Heart left ventricle (tissue), 16 donors: ENCODE results near the gene TXNIP. TPM values are rescaled to one million over a fixed set of nuclear protein-coding genes. Genes with fewer than 3 reads are reported as not detected.

Experiments
- ATAC-seq, 4 donors: fragments of 200-7000 bp; cut with Tn5 transposase; one replicate each; pipeline ENCODE4 v1.9.1; 2020 to 2022; ENCODE audit warnings: moderate library complexity in 4 of 4, mild to moderate bottlenecking in 3 of 4, moderate number of reproducible peaks in 1 of 4
- DNase-seq, 5 donors: peaks; one replicate each; pipeline ENCODE4 v3.0.0-alpha.2; 2020
- H3K27ac ChIP-seq, 12 donors: fragments of 200-600 bp; sonication (generic) in 4 of 12; one replicate each; pipeline versions ENCODE4 v1.5.0 to v1.8.0; 2016 to 2022; ENCODE audit warnings: mild to moderate bottlenecking in 2 of 12
- H3K27me3 ChIP-seq, 9 donors: fragments of 200-600 bp; sonication (generic) in 2 of 9; one replicate each; pipeline versions ENCODE4 v1.5.1 to v1.8.0; 2016 to 2022; ENCODE audit warnings: mild to moderate bottlenecking in 3 of 9
- H3K36me3 ChIP-seq, 9 donors: fragments of 200-600 bp; sonication (generic) in 2 of 9; one replicate each; pipeline versions ENCODE4 v1.5.0 to v1.8.0; 2018 to 2022; ENCODE audit warnings: mild to moderate bottlenecking in 2 of 9
- H3K4me1 ChIP-seq, 12 donors: fragments of 200-600 bp; sonication (generic) in 4 of 12; one replicate each; pipeline versions ENCODE4 v1.5.0 to v1.8.0; 2016 to 2022; ENCODE audit warnings: mild to moderate bottlenecking in 3 of 12
- H3K4me3 ChIP-seq, 12 donors: fragments of 200-600 bp; sonication (generic) in 4 of 12; one replicate each; pipeline versions ENCODE4 v1.5.0 to v1.8.0; 2017 to 2022; ENCODE audit warnings: mild to moderate bottlenecking in 9 of 12, moderate library complexity in 4 of 12
- H3K9me3 ChIP-seq, 12 donors: fragments of 200-600 bp; sonication (generic) in 4 of 12; one replicate each; pipeline versions ENCODE4 v1.5.0 to v1.8.0; 2016 to 2022; ENCODE audit warnings: mild to moderate bottlenecking in 1 of 12
- POLR2A ChIP-seq, 2 donors: fragments of 450-650 bp; IDR thresholded peaks; one replicate each; pipeline ENCODE4 v1.6.1; 2017; ENCODE audit warnings: antibody characterized with exemption in 2 of 2, mild to moderate bottlenecking in 2 of 2, moderate library complexity in 2 of 2
- WGBS, 4 donors: extraction: QIAGEN DNeasy Blood & Tissue Kit in 2 of 4; methylation state at CpG; one replicate each; pipeline versions ENCODE4 v1.1.5 to v1.1.7; 2013 to 2018; 5-methylcytosine and 5-hydroxymethylcytosine counted together
- intact Hi-C, 10 donors: fragments of 100-400 bp; cut with DNase I; formaldehyde crosslinking; loops; one replicate each; pipeline versions ENCODE4 v1.11.1 to v1.14.2; 2022
- polyA plus RNA-seq, 2 donors: library from polyadenylated mRNA; stranded (reverse); fragments of 200-250 nt; gene quantifications; one replicate each; pipeline ENCODE4 v1.2.3, GENCODE V29; 2013
- total RNA-seq, 9 donors: library from RNA; depleted of rRNA in 2 of 9; stranded (reverse); fragments of >200 nt in 2 of 9; fragmentation: NEBNext Ultra II Directional in 3 of 9; extraction: Animal tissue kit (Norgen Biotek cat#: 25700) in 3 of 9; gene quantifications; one replicate each; pipeline versions ENCODE4 v1.1.0 to v1.2.4, GENCODE V29; 2016 to 2023
- TF ChIP-seq, protein P1 (sequence below), 12 donors: fragments of 200-600 bp; sonication (generic) in 4 of 12; IDR thresholded peaks; one replicate each; pipeline versions ENCODE4 v1.5.0 to v1.8.0; 2018 to 2022; ENCODE audit warnings: antibody characterized with exemption in 12 of 12, mild to moderate bottlenecking in 5 of 12
- donor health status: ischemic (EF 13 %, LVEDD 7.1; RV severe dilation, severe dysfunction).
- donor health status: healthy with polysubstance abuse.
- donor health status: DM: no; HTN: yes; CAD: no.
- donor health status: DM: no; HTN: no; CAD: no.
- donor health status: ischemic (EF 25% LVEDD 6.9; RV normal size, moderate dysfunction).
- donor health status: ischemic (EF 25% LVEDD 5.7; RV mildly dilated, moderate dysfunction).
- donor health status: healthy.
- donor health status: DM: yes; HTN: yes; CAD: no.
- donor health status: ischemic (EF 35%, LVEDD 5.7; RV mildly dilated, moderate dysfunction).
- donor health status: nonischemic (EF 11% LVEDD 7.7; RV severe dilation, severe dysfunction).
- donor health status: DM: yes; HTN: yes; CAD: no.
- donor health status: PGD.
- donor health status: ischemic (EF 29% LVEDD 5.4; RV normal size, mild dysfunction).
- donor health status: nonischemic (EF 23%, LVEDD 6.1; RV moderate dilation, normal function).

Gene TXNIP
- total and polyA plus RNA-seq, 11 donors, result 222 to 1,925 (median 844) TPM

DNA sequence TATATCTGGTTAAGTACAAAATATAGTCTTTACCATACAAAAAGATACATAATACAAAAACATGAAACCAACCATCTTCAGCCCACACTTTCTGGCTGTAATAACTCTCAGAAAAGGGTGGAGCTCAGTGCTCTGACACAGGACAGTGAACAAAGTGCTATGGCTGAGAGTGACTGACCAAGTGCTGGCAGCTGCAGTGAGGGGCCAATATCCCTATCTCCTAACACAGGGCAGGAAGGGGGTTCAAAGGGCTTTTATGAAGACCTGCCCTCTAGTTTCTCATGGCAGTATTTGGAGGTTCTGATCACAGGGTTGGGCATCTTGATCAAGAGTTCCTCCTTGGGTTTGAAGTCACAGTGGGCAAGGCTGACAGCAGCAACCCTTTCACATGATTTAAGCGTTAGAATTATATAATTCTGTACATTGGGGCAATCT, 3.9 kb downstream of the TXNIP start:
- no peaks in the 10 kb centered on the region for H3K27me3 ChIP-seq
- 40 to 69% (median 49%) methylated on average over 1 of the region's 1 CpG for WGBS, 4 donors
- no peak for DNase-seq
- H3K4me1 ChIP-seq, result peaks cover 0 to 47% (median 24%) of the 10 kb centered on the region in 12 donors
- no peaks in the 10 kb centered on the region for H3K9me3 ChIP-seq
- TF ChIP-seq POLR2A (IDR thresholded peaks at IDR 0.05), result peak in 1 of 2 donors; percentile 58
- TF ChIP-seq, protein P1, sequence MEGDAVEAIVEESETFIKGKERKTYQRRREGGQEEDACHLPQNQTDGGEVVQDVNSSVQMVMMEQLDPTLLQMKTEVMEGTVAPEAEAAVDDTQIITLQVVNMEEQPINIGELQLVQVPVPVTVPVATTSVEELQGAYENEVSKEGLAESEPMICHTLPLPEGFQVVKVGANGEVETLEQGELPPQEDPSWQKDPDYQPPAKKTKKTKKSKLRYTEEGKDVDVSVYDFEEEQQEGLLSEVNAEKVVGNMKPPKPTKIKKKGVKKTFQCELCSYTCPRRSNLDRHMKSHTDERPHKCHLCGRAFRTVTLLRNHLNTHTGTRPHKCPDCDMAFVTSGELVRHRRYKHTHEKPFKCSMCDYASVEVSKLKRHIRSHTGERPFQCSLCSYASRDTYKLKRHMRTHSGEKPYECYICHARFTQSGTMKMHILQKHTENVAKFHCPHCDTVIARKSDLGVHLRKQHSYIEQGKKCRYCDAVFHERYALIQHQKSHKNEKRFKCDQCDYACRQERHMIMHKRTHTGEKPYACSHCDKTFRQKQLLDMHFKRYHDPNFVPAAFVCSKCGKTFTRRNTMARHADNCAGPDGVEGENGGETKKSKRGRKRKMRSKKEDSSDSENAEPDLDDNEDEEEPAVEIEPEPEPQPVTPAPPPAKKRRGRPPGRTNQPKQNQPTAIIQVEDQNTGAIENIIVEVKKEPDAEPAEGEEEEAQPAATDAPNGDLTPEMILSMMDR (IDR thresholded peaks at IDR 0.05), result no peak
- ATAC-seq, result no peak
- H3K36me3 ChIP-seq, result peaks cover 10 to 40% (median 37%) of the 10 kb centered on the region in 9 donors
- H3K4me3 ChIP-seq, result peak overlapping the region; percentile 59 to 94 (median 82)
- H3K27ac ChIP-seq, result peak overlapping the region; percentile 94 to 100 (median 97)
- intact Hi-C loops, result no loop called here

DNA sequence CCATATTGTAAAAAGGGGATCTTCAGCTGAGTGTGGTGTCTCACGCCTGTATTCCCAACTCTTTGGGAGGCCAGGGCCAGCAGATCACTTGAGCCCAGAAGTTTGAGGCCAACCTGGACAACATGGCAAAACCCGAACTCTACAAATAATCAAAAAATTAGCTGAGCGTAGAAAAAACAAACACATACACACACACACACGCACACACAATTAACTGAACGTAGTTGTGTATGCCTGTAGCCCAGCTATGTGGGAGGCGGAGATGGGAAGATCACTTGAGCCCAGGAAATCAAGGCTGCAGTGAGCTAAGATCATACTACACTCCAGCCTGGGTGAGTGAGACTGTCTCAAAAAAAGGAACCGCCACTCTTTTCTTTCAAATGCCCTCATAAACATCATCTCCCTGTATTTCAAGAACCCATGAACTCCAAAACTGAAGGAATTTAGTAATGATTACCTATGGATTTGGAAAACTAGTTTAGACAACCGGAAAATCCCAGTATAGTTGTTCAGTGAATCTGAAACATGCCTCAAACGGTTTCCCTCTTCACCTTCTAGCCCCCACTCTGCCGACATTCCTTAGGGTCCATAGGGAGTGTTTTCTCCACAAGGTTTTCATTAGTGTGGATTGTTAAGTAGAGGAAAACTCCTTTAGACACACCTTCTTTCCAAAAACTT, 4.5 kb downstream of the TXNIP start:
- Histone ChIP-seq H3K27ac (peak overlapping the region; percentile 94 to 100 (median 97)), H3K27me3 (no peaks in the 10 kb centered on the region), H3K4me1 (peaks cover 0 to 46% (median 22%) of the 10 kb centered on the region in 12 donors), H3K4me3 (peak overlapping the region in 11 of 12 donors; percentile 59 to 94 (median 80)), H3K36me3 (peaks cover 10 to 40% (median 37%) of the 10 kb centered on the region in 9 donors), H3K9me3 (no peaks in the 10 kb centered on the region)
- intact Hi-C loops, result no loop called here
- DNase-seq (no peak), ATAC-seq (peak in 3 of 4 donors; percentile 13 to 18 (median 17))
- TF ChIP-seq POLR2A (IDR thresholded peaks at IDR 0.05), result peak in 1 of 2 donors; percentile 47
- TF ChIP-seq, protein P1 (IDR thresholded peaks at IDR 0.05), result no peak
- WGBS, 4 donors, result 41 to 58% (median 52%) methylated on average over 10 of the region's 10 CpGs

DNA sequence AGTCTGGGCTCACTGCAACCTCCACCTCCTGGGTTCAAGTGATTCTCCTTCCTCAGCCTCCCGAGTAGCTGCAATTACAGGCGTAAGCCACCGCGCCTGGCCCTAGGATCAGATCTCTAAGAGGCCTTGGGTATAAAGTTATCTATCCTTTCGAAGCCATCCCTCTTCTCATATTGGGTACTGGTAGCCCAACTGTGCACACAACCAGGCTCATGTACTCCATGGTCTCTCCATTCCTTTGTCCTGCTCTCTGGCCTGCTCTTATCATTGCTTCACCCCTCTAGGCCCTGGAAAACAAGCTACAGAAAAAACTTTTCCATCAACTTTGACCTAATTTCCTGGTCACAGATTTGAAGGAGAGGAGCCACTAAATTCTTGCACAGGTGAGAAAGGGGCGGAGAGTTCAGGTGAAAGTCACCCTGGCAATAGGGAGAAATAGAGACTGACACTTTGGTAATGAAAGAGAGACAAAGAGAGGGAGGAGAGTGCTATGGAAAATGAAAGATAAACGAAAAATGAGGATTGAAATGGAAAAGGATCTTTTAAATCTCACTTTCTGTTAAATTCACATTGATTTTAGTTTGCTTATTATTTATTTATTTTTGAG, 6.0 kb downstream of the TXNIP start:
- intact Hi-C loops, result no loop called here
- DNase-seq (peak in 2 of 5 donors; percentile 49 to 52), ATAC-seq (peak; percentile 3 to 38 (median 17))
- Histone ChIP-seq H3K27ac (peak overlapping the region; percentile 58 to 99 (median 96)), H3K4me3 (peak overlapping the region in 1 of 12 donors; percentile 3), H3K36me3 (peaks cover 10 to 37% (median 35%) of the 10 kb centered on the region in 9 donors), H3K4me1 (peaks cover 3 to 62% (median 35%) of the 10 kb centered on the region in 12 donors), H3K9me3 (no peaks in the 10 kb centered on the region), H3K27me3 (no peaks in the 10 kb centered on the region)
- WGBS, 4 donors, result 75 to 82% (median 79%) methylated on average over 7 of the region's 7 CpGs
- TF ChIP-seq, protein P1 (IDR thresholded peaks at IDR 0.05), result no peak
- TF ChIP-seq POLR2A (IDR thresholded peaks at IDR 0.05), result peak in 1 of 2 donors; percentile 31

- peaks cover under 1 to 22% (median 19%) of the 10 kb centered on the region in 9 donors for H3K36me3 ChIP-seq
- DNase-seq (no peak), ATAC-seq (no peak)
- H3K27me3 ChIP-seq, result no peaks in the 10 kb centered on the region
- peaks cover 11 to 73% (median 50%) of the 10 kb centered on the region in 12 donors for H3K4me1 ChIP-seq
- no peak overlapping the region for H3K4me3 ChIP-seq
- peak overlapping the region in 9 of 12 donors; percentile 31 to 99 (median 96) for H3K27ac ChIP-seq
- H3K9me3 ChIP-seq, result no peaks in the 10 kb centered on the region
- intact Hi-C loops, result no loop called here
- TF ChIP-seq, protein P1 (IDR thresholded peaks at IDR 0.05), result no peak
- no peak for TF ChIP-seq POLR2A (IDR thresholded peaks at IDR 0.05)
- 55 to 67% (median 63%) methylated on average over 5 of the region's 5 CpGs for WGBS, 4 donors
Observed at GRCh38 chr1:145988773-145989172, 7.6 kb downstream of the TXNIP start.
